Measurements from ENCODE around the gene GBE1. TPM values are rescaled to one million over a fixed set of nuclear protein-coding genes. Genes with fewer than 3 reads are reported as not detected.
"Not testable (repeated sequence)": the region's sequence is repeated elsewhere in the genome, so short reads cannot be mapped to it uniquely, and the experiment has no call there.

The GBE1 gene
- total RNA-seq, 1 donor from 2014 or later, result 11.3 TPM

DNA sequence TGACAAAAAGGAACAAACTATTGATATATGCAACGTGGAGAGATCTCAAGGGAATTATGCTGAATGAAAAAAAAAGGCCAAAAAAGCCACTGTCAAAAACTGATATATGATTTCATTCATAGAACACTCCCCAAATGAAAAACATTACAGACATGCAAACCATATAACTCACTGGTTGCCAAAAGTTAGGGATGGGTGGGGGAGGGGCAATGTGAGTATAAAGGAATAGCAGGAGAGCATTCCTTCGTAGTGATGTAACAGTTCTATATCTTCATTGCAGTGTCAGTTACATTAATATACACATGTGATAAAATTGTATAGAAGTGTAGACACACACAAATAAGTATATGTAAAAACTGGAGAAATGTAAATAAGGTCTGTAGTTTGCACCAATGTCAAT, 12.2 kb downstream of the GBE1 start:
- DNase-seq, result no peak
- H3K4me1 Mint-ChIP-seq (ENCODE audit: low read depth, unreplicated experiment), result no peaks in the 10 kb centered on the region

DNA sequence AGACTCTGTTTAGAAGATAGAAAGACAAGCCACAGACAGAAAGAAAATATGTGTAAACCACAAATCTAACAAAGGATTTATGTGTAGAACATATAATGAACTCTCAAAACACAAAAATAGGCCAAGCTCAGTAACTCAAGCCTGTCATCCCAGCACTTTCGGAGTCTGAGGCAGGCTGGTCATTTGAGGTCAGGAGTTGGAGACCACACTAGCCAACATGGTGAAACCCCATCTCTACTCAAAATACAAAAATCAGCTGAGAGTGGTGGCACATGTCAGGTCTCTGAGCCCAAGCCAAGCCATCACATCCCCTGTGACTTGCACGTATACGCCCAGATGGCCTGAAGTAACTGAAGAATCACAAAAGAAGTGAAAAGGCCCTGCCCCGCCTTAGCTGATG, 14.2 kb downstream of the GBE1 start:
- H3K27ac Mint-ChIP-seq (ENCODE audit: unreplicated experiment); DNase-seq; H3K36me3 Mint-ChIP-seq (ENCODE audit: unreplicated experiment); H3K4me1 Mint-ChIP-seq (ENCODE audit: low read depth, unreplicated experiment); H3K9me3 Mint-ChIP-seq (ENCODE audit: unreplicated experiment); H3K27me3 Mint-ChIP-seq (ENCODE audit: unreplicated experiment); H3K4me3 Mint-ChIP-seq (ENCODE audit: unreplicated experiment): not testable (repeated sequence)

More for the DNA sequence above, 12.2 kb downstream of the GBE1 start:
- H3K27me3 Mint-ChIP-seq (ENCODE audit: unreplicated experiment), result no peaks in the 10 kb centered on the region
- no peak overlapping the region for H3K4me3 Mint-ChIP-seq (ENCODE audit: unreplicated experiment)
- TF ChIP-seq, protein P1, sequence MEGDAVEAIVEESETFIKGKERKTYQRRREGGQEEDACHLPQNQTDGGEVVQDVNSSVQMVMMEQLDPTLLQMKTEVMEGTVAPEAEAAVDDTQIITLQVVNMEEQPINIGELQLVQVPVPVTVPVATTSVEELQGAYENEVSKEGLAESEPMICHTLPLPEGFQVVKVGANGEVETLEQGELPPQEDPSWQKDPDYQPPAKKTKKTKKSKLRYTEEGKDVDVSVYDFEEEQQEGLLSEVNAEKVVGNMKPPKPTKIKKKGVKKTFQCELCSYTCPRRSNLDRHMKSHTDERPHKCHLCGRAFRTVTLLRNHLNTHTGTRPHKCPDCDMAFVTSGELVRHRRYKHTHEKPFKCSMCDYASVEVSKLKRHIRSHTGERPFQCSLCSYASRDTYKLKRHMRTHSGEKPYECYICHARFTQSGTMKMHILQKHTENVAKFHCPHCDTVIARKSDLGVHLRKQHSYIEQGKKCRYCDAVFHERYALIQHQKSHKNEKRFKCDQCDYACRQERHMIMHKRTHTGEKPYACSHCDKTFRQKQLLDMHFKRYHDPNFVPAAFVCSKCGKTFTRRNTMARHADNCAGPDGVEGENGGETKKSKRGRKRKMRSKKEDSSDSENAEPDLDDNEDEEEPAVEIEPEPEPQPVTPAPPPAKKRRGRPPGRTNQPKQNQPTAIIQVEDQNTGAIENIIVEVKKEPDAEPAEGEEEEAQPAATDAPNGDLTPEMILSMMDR (IDR thresholded peaks at IDR 0.05; ENCODE audit: partially characterized antibody, unreplicated experiment), result no peak
- H3K9me3 Mint-ChIP-seq (ENCODE audit: unreplicated experiment), result no peaks in the 10 kb centered on the region
- no peaks in the 10 kb centered on the region for H3K36me3 Mint-ChIP-seq (ENCODE audit: unreplicated experiment)
- H3K27ac Mint-ChIP-seq (ENCODE audit: unreplicated experiment), result no peak overlapping the region

DNA sequence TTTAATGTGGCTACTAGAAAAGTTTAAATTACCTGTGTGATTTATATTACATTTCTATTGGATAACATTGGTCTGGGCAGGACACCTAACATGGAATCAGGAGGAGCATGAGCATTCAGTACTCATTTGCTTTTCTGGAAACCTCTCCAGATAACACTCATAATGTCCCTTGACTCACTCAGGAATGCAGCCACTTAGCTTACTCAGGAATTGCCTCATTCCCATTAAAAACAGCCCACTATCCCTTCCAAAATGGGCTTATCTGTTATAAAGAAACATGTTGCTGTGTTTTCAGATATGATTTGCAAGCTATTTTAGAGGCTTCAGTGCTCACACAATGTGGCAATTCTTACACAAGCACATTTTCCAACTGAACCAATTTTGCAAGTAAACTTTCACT, 17.1 kb downstream of the GBE1 start:
- TF ChIP-seq, protein P1 (IDR thresholded peaks at IDR 0.05; ENCODE audit: partially characterized antibody, unreplicated experiment), result no peak
- H3K4me1 Mint-ChIP-seq (ENCODE audit: low read depth, unreplicated experiment), result no peaks in the 10 kb centered on the region
- no peaks in the 10 kb centered on the region for H3K36me3 Mint-ChIP-seq (ENCODE audit: unreplicated experiment)
- H3K27me3 Mint-ChIP-seq (ENCODE audit: unreplicated experiment), result no peaks in the 10 kb centered on the region
- H3K4me3 Mint-ChIP-seq (ENCODE audit: unreplicated experiment), result no peak overlapping the region
- H3K9me3 Mint-ChIP-seq (ENCODE audit: unreplicated experiment), result no peaks in the 10 kb centered on the region
- DNase-seq, result no peak
- H3K27ac Mint-ChIP-seq (ENCODE audit: unreplicated experiment), result no peak overlapping the region

- Mint-ChIP-seq H3K36me3 (ENCODE audit: unreplicated experiment) (no peaks in the 10 kb centered on the region), H3K9me3 (ENCODE audit: unreplicated experiment) (no peaks in the 10 kb centered on the region), H3K4me3 (ENCODE audit: unreplicated experiment) (no peak overlapping the region), H3K27ac (ENCODE audit: unreplicated experiment) (no peak overlapping the region), H3K4me1 (ENCODE audit: low read depth, unreplicated experiment) (no peaks in the 10 kb centered on the region), H3K27me3 (ENCODE audit: unreplicated experiment) (no peaks in the 10 kb centered on the region)
- TF ChIP-seq, protein P1 (IDR thresholded peaks at IDR 0.05; ENCODE audit: partially characterized antibody, unreplicated experiment), result no peak
- DNase-seq, result no peak
Observed at GRCh38 chr3:81743096-81744025, 18.1 kb downstream of the GBE1 start.

GRCh38 chr3:81742581-81742980, 18.9 kb downstream of the GBE1 start:
- Mint-ChIP-seq H3K4me1 (ENCODE audit: low read depth, unreplicated experiment) (no peaks in the 10 kb centered on the region), H3K27me3 (ENCODE audit: unreplicated experiment) (no peaks in the 10 kb centered on the region), H3K27ac (ENCODE audit: unreplicated experiment) (no peak overlapping the region), H3K4me3 (ENCODE audit: unreplicated experiment) (no peak overlapping the region), H3K9me3 (ENCODE audit: unreplicated experiment) (no peaks in the 10 kb centered on the region), H3K36me3 (ENCODE audit: unreplicated experiment) (no peaks in the 10 kb centered on the region)
- TF ChIP-seq, protein P1 (IDR thresholded peaks at IDR 0.05; ENCODE audit: partially characterized antibody, unreplicated experiment), result no peak
- no peak for DNase-seq
